ENCODE measurements around the gene TGM1. TPM values are rescaled to one million over a fixed set of nuclear protein-coding genes. Genes with fewer than 3 reads are reported as not detected.

TGM1 gene
- polyA plus RNA-seq, 1 of the 3 experiments (the other 2 are of a cell fraction) = 2.7 TPM

Small RNA genes within 50 kb of the gene (small RNA-seq; reads per million reads assigned to genes)
- gene CHMP4A = 0 to 0.59 (median 0) reads per million in 7 experiments
- gene MDP1 = 0 to 1.1 (median 0) reads per million in 7 experiments

Other genes starting within 250 kb of the TGM1 start
- gene CARMIL3, start 211.2 kb downstream of the TGM1 start, polyA plus RNA-seq (2012; rRNA removed) = 0.32 and 0.43 TPM in 2 replicates
- not detected in 2 replicates for gene CPNE6, start 191.6 kb downstream of the TGM1 start, polyA plus RNA-seq (2012; rRNA removed)
- gene PCK2, start 168.9 kb downstream of the TGM1 start, polyA plus RNA-seq (2012; rRNA removed) = 16.2 and 16.6 TPM in 2 replicates
- gene DCAF11, start 148.4 kb downstream of the TGM1 start, polyA plus RNA-seq (2012; rRNA removed) = 34.6 and 36.7 TPM in 2 replicates
- gene NRL, start 148.2 kb downstream of the TGM1 start, polyA plus RNA-seq (2012; rRNA removed) = 0.76 and 0.88 TPM in 2 replicates
- 0.12 TPM in 1 of 2 replicates, not detected in the other for gene FITM1, start 132.5 kb downstream of the TGM1 start, polyA plus RNA-seq (2012; rRNA removed)
- 154 and 287 TPM in 2 replicates for gene PSME1, start 127.0 kb downstream of the TGM1 start, polyA plus RNA-seq (2012; rRNA removed)
- 14.5 and 19.3 TPM in 2 replicates for gene EMC9, start 121.6 kb downstream of the TGM1 start, polyA plus RNA-seq (2012; rRNA removed)
- 129 and 147 TPM in 2 replicates for gene PSME2, start 116.6 kb downstream of the TGM1 start, polyA plus RNA-seq (2012; rRNA removed)
- gene RNF31, start 115.7 kb downstream of the TGM1 start, polyA plus RNA-seq (2012; rRNA removed) = 19.2 and 20.4 TPM in 2 replicates
- gene IRF9, start 101.9 kb downstream of the TGM1 start, polyA plus RNA-seq (2012; rRNA removed) = 37.6 and 43.6 TPM in 2 replicates
- gene REC8, start 91.1 kb downstream of the TGM1 start, polyA plus RNA-seq (2012; rRNA removed) = 13.1 and 23.2 TPM in 2 replicates
- gene IPO4, start 74.4 kb downstream of the TGM1 start, polyA plus RNA-seq (2012; rRNA removed) = 39.7 and 61.3 TPM in 2 replicates
- gene TM9SF1, start 67.7 kb downstream of the TGM1 start, polyA plus RNA-seq (2012; rRNA removed) = 48.7 and 54.8 TPM in 2 replicates
- 0.05 TPM in 1 of 2 replicates, not detected in the other for gene TSSK4, start 57.5 kb downstream of the TGM1 start, polyA plus RNA-seq (2012; rRNA removed)
- gene CHMP4A, start 49.7 kb downstream of the TGM1 start, polyA plus RNA-seq (2012; rRNA removed) = 92.4 and 96.1 TPM in 2 replicates
- gene MDP1, start 47.1 kb downstream of the TGM1 start, polyA plus RNA-seq (2012; rRNA removed) = 36.4 and 36.7 TPM in 2 replicates
- gene NEDD8, start 30.8 kb downstream of the TGM1 start, polyA plus RNA-seq (2012; rRNA removed) = 465 and 534 TPM in 2 replicates
- 97.0 and 149 TPM in 2 replicates for gene GMPR2, start 30.2 kb downstream of the TGM1 start, polyA plus RNA-seq (2012; rRNA removed)
- 38.3 and 42.2 TPM in 2 replicates for gene TINF2, start 20.6 kb downstream of the TGM1 start, polyA plus RNA-seq (2012; rRNA removed)
- gene RABGGTA, start 8.4 kb upstream of the TGM1 start, polyA plus RNA-seq (2012; rRNA removed) = 54.9 and 59.4 TPM in 2 replicates
- gene DHRS1, start 36.6 kb upstream of the TGM1 start, polyA plus RNA-seq (2012; rRNA removed) = 65.4 and 71.7 TPM in 2 replicates
- gene NOP9, start 36.7 kb upstream of the TGM1 start, polyA plus RNA-seq (2012; rRNA removed) = 11.9 and 17.2 TPM in 2 replicates
- 0.03 and 0.05 TPM in 2 replicates for gene CIDEB, start 44.8 kb upstream of the TGM1 start, polyA plus RNA-seq (2012; rRNA removed)
- 8.2 and 12.2 TPM in 2 replicates for gene LTB4R2, start 47.0 kb upstream of the TGM1 start, polyA plus RNA-seq (2012; rRNA removed)
- 11.9 and 14.0 TPM in 2 replicates for gene LTB4R, start 48.3 kb upstream of the TGM1 start, polyA plus RNA-seq (2012; rRNA removed)
- gene ADCY4, start 71.9 kb upstream of the TGM1 start, polyA plus RNA-seq (2012; rRNA removed) = 0.03 and 0.08 TPM in 2 replicates
- gene RIPK3, start 76.8 kb upstream of the TGM1 start, polyA plus RNA-seq (2012; rRNA removed) = not detected in 2 replicates
- 24.9 and 25.3 TPM in 2 replicates for gene NFATC4, start 105.0 kb upstream of the TGM1 start, polyA plus RNA-seq (2012; rRNA removed)
- gene NYNRIN, start 135.8 kb upstream of the TGM1 start, polyA plus RNA-seq (2012; rRNA removed) = 4.7 and 4.8 TPM in 2 replicates
- 1.8 TPM in 2 replicates for gene CBLN3, start 166.5 kb upstream of the TGM1 start, polyA plus RNA-seq (2012; rRNA removed)
- 18.3 and 21.8 TPM in 2 replicates for gene KHNYN, start 166.8 kb upstream of the TGM1 start, polyA plus RNA-seq (2012; rRNA removed)
- 81.8 and 88.4 TPM in 2 replicates for gene SDR39U1, start 179.6 kb upstream of the TGM1 start, polyA plus RNA-seq (2012; rRNA removed)
- gene CMA1, start 245.1 kb upstream of the TGM1 start, polyA plus RNA-seq (2012; rRNA removed) = not detected in 2 replicates

All from SK-N-SH (cell line).